ENCODE results near the gene KLHDC7A.

Gene KLHDC7A

DNA sequence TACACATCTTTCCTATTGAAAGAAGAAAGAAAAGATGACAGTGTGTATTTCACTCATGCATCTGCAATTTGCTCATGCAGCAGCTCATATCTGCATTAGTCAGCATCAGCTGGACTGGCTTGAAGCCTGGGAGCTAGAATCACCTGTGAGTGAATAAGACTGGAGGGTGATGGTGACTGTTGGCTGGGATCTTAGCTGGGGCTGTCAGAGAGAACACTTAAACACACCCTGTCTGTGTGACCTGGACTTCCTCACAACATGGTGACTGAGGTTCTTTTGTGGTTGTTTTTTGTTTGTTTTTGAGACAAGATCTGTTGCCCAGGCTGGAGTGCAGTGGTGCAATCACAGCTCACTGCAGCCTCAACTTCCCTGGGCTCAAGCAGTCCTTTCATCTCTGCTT, 24.9 kb downstream of the KLHDC7A start:
- no peak for DNase-seq (ENCODE audit: extremely low read depth, low read depth)
- H3K4me3 ChIP-seq (replicated peaks; ENCODE audit: low read depth, low read length) = no peak overlapping the region
- TF ChIP-seq, protein P1, sequence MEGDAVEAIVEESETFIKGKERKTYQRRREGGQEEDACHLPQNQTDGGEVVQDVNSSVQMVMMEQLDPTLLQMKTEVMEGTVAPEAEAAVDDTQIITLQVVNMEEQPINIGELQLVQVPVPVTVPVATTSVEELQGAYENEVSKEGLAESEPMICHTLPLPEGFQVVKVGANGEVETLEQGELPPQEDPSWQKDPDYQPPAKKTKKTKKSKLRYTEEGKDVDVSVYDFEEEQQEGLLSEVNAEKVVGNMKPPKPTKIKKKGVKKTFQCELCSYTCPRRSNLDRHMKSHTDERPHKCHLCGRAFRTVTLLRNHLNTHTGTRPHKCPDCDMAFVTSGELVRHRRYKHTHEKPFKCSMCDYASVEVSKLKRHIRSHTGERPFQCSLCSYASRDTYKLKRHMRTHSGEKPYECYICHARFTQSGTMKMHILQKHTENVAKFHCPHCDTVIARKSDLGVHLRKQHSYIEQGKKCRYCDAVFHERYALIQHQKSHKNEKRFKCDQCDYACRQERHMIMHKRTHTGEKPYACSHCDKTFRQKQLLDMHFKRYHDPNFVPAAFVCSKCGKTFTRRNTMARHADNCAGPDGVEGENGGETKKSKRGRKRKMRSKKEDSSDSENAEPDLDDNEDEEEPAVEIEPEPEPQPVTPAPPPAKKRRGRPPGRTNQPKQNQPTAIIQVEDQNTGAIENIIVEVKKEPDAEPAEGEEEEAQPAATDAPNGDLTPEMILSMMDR (IDR thresholded peaks at IDR 0.05; ENCODE audit: low read depth, low read length, missing control alignments) = no peak

DNA sequence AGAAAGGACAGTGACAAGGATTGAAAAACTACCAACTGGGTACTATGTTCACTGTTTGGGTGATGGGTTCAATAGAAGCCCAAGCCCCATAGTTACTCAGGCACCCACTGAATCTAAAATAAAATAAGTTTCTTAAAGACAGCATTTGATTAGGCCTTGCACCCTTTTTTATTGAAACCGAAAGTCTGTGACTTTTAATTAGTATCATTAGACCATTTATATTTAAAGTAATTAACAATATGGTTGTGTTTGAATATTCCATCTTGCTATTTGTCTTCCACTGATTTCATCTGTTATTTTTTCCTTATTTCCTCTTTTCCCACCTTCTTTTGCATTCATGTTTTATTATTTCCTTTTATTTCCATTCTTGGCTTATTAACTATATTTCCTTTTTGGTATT, 27.4 kb downstream of the KLHDC7A start:
- no peak for DNase-seq (ENCODE audit: extremely low read depth, low read depth)
- TF ChIP-seq, protein P1 (IDR thresholded peaks at IDR 0.05; ENCODE audit: low read depth, low read length, missing control alignments) = no peak
- H3K4me3 ChIP-seq (replicated peaks; ENCODE audit: low read depth, low read length) = no peak overlapping the region

DNA sequence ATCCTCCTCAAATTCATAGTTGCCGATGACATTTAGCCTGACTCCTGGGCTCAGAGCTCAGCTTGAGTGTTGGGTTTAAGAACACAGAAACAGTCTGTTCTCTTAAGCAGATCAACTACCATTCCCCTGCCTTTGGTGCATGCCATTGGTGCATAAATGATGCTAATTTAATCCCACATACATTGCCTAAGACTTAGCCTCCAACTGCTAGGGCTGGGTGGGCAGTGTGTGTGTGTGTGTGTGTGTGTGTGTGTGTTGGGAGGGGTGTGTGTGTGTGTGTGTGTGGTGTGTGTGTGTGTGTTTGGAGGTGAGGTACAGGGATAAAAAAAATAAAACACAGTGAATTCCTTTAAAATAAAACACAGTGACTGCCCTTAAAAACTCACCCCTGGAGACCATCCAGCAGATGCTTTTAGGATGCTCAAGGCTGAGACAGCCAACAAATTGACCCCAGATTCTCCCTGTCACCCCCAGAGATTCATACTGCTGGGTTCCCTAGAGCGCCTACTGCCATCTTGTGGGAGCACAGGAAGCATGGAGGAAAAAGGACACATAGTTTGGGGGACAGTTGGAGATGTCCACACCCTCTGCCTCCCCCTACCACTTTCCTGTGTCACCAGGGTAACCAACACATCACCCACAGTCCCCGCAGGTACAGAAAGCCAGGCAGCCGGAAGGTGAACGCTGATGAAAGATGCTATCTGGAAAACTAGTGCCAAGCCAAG, 30.6 kb downstream of the KLHDC7A start:
- no peak for DNase-seq (ENCODE audit: extremely low read depth, low read depth)
- TF ChIP-seq, protein P1 (IDR thresholded peaks at IDR 0.05; ENCODE audit: low read depth, low read length, missing control alignments) = no peak
- H3K4me3 ChIP-seq (replicated peaks; ENCODE audit: low read depth, low read length) = no peak overlapping the region

DNA sequence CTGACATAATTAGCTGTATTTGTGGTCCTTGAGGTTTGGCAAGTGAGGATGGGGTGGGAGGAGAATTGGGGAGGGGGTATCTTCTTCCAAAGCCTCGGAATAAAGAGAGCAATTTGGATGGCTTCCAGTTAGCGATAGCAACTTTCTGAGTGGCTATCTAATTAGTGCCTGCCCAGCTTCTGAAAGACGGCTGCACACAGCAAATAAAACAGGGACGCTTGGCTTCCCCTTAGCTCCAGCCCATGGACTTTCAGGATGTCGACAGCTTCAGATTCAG, 31.1 kb downstream of the KLHDC7A start:
- no peak for DNase-seq (ENCODE audit: extremely low read depth, low read depth)
- TF ChIP-seq, protein P1 (IDR thresholded peaks at IDR 0.05; ENCODE audit: low read depth, low read length, missing control alignments) = no peak
- H3K4me3 ChIP-seq (replicated peaks; ENCODE audit: low read depth, low read length) = no peak overlapping the region

DNA sequence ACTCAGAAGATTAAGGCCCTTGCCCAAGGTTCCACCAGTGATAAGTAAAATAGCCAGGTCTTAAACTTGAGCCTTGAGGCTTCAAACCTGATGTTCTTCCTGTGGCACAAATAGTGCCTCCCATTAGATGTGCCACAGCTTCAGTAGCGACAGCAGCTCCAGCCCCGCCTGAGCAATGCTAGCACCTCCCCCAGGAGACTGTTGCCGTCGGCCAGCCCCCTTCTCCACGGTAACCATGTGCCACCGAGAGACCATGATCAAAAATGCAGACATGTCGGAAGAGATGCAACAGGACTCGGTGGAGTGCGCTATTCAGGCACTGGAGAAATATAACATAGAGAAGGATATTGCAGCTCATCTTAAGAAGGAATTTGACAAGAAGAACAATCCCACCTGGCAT, 32.2 kb downstream of the KLHDC7A start:
- TF ChIP-seq, protein P1 (IDR thresholded peaks at IDR 0.05; ENCODE audit: low read depth, low read length, missing control alignments) = no peak
- no peak for DNase-seq (ENCODE audit: extremely low read depth, low read depth)
- H3K4me3 ChIP-seq (replicated peaks; ENCODE audit: low read depth, low read length) = no peak overlapping the region

DNA sequence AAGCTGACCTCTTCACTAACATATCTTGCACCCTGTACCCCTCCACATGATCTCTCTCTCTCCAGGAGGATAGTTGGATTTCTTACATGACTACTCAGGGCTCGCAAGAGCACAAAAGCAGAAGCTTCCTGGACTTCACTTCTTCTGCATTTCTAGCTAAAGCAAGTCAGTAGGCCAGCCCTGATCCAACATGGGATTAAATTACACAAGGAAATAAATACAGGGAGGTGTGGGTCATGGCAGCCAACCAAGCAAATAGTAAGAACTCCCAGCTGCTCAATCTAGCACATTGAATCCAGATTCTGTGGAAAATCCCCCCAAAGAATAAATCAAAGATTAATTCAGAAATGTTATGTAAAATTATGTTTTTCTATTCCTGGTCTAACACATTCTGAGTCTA, 33.3 kb downstream of the KLHDC7A start:
- H3K4me3 ChIP-seq (replicated peaks; ENCODE audit: low read depth, low read length) = no peak overlapping the region
- TF ChIP-seq, protein P1 (IDR thresholded peaks at IDR 0.05; ENCODE audit: low read depth, low read length, missing control alignments) = no peak
- DNase-seq (ENCODE audit: extremely low read depth, low read depth) = no peak

DNA sequence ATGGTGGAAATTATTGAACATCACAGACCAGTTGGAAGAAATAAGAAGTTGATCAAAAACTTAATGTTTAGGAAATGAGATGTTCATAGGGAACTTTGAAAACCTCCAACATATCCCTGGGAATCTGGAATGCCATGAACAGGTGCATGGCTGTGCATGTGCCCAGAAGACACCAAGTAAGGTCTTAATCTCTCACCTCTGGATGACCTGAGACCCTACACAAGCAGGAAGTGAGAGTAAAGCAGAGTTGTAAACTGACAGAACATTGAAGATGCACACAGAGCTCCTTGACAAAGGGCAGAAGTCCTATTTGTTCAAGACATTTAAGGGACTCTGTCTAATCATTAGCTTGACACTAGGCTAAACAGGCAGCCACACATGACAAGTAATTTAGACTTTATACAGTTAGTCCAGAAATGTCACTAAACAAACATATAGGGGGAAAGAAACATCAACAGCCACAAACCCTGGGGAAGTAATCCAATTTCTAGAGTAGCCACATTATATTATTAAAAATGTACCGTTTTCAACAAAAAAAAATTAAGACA, 34.5 kb downstream of the KLHDC7A start:
- H3K4me3 ChIP-seq (replicated peaks; ENCODE audit: low read depth, low read length) = no peak overlapping the region
- no peak for DNase-seq (ENCODE audit: extremely low read depth, low read depth)
- TF ChIP-seq, protein P1 (IDR thresholded peaks at IDR 0.05; ENCODE audit: low read depth, low read length, missing control alignments) = no peak

Data from HFF-Myc (cell line).